HepG2 (cell line): ENCODE results near the gene TTLL6. TPM values are rescaled to one million over a fixed set of nuclear protein-coding genes. Genes with fewer than 3 reads are reported as not detected.

Experiments
- ATAC-seq: fragments of 200-7000 bp; cut with Tn5 transposase; 3 replicates; pipeline ENCODE4 v1.9.1; 2020; ENCODE audit warnings: mild to moderate bottlenecking, moderate library complexity
- BruUV-seq: library from RNA; stranded (reverse); fragments of 400-500 nt; replicated peaks from 2 replicates; lab custom pipeline; 2021; lab: Mats Ljungman, UMichigan
- CTCF ChIA-PET: fragments of 300-600 bp; formaldehyde crosslinking; extraction: SDS; loops from one replicate; lab custom pipeline; 2021; ENCODE audit warnings: low total read pairs, inconsistent platforms, low intra/inter-chr PET ratio; lab: Yijun Ruan, JAX
- POLR2A ChIA-PET: fragments of 350-600 bp; sonication (Branson Sonifier 250); formaldehyde crosslinking; loops from one replicate; lab custom pipeline; 2020; ENCODE audit warnings: antibody characterized with exemption, inconsistent platforms; lab: Yijun Ruan, JAX
- DNase-seq: peaks from one replicate; pipeline ENCODE4 v3.0.0-alpha.2; 2015; ENCODE audit warnings: low spot score
- FAIRE-seq: peaks from 3 replicates; lab custom pipeline; 2011; peaks lifted over from hg19 to GRCh38; lab: Jason Lieb, UNC
- H2AFZ ChIP-seq: one replicate; pipeline ENCODE4 v1.6.1; 2011; ENCODE audit warnings: low read length, inconsistent platforms
- H3K27ac ChIP-seq: fragments of 300-600 bp; 3 replicates; pipeline ENCODE4 v1.8.0; 2011; ENCODE audit warnings: mixed run types, mild to moderate bottlenecking, mixed read lengths, low read length, inconsistent platforms; ENCODE audit not compliant: insufficient read depth; ENCODE audit errors: extremely low read length
- H3K27me3 ChIP-seq, 2 experiments: fragments of 200-600 bp in 1 of 2; 2 replicates in 1 of 2; 3 replicates in 1 of 2; pipeline versions ENCODE4 v1.6.0 to v1.8.0; 2011; ENCODE audit warnings: low read length in 2 of 2, mild to moderate bottlenecking in 2 of 2, moderate library complexity in 2 of 2, inconsistent platforms in 1 of 2; ENCODE audit not compliant: insufficient read depth in 2 of 2, control insufficient read depth in 1 of 2
- H3K36me3 ChIP-seq, 2 experiments: fragments of 200-600 bp in 1 of 2; replicated peaks in 1 of 2; 2 replicates in 1 of 2; 3 replicates in 1 of 2; pipeline versions ENCODE4 v1.5.1 to v1.8.0; 2011; ENCODE audit warnings: low read length in 2 of 2, inconsistent platforms in 1 of 2; ENCODE audit not compliant: insufficient read depth in 2 of 2, control insufficient read depth in 1 of 2
- H3K4me1 ChIP-seq: 2 replicates; pipeline ENCODE4 v1.5.1; 2012; ENCODE audit warnings: low read length, inconsistent platforms; ENCODE audit not compliant: insufficient read depth
- H3K4me2 ChIP-seq: 2 replicates; pipeline ENCODE4 v1.6.0; 2011; ENCODE audit warnings: low read depth, low read length, inconsistent platforms
- H3K4me3 ChIP-seq, 3 experiments: fragments of 200-600 bp in 1 of 3; sonication (generic), shearing (Covaris generic) in 1 of 3; replicated peaks in 1 of 3; 2 replicates each; pipeline ENCODE4 v1.5.1; 2011 to 2016; ENCODE audit warnings: low read length in 3 of 3, inconsistent platforms in 2 of 3, low read depth in 2 of 3, mild to moderate bottlenecking in 2 of 3, control low read depth in 1 of 3, mixed read lengths in 1 of 3; ENCODE audit not compliant: insufficient read depth in 1 of 3
- H3K79me2 ChIP-seq: one replicate; pipeline ENCODE4 v1.6.1; 2011; ENCODE audit warnings: low read length, inconsistent platforms; ENCODE audit not compliant: insufficient read depth
- H3K9ac ChIP-seq: 2 replicates; pipeline ENCODE4 v1.6.0; 2011; ENCODE audit warnings: mild to moderate bottlenecking, low read depth, low read length, inconsistent platforms; ENCODE audit not compliant: insufficient read depth
- H3K9me3 ChIP-seq: 2 replicates; pipeline ENCODE4 v1.5.1; 2012; ENCODE audit warnings: mild to moderate bottlenecking, low read length
- H4K20me1 ChIP-seq: 2 replicates; pipeline ENCODE4 v1.6.0; 2011; ENCODE audit warnings: inconsistent platforms, mild to moderate bottlenecking, low read length, moderate library complexity; ENCODE audit not compliant: insufficient read depth
- HDAC2 ChIP-seq: sonication (generic); formaldehyde crosslinking; IDR thresholded peaks from 2 replicates; pipeline ENCODE4 v1.4.0; 2020; ENCODE audit warnings: missing genetic modification reagents
- RARG ChIP-seq: sonication (generic); formaldehyde crosslinking; IDR thresholded peaks from 2 replicates; pipeline ENCODE4 v1.4.0; 2020; ENCODE audit warnings: low read depth, mild to moderate bottlenecking, missing genetic modification reagents
- ZNF263 ChIP-seq: sonication (generic); formaldehyde crosslinking; IDR thresholded peaks from 2 replicates; pipeline ENCODE4 v1.4.0; 2020; ENCODE audit warnings: missing genetic modification reagents
- ZNF282 ChIP-seq: fragments of 450-650 bp; IDR thresholded peaks from 2 replicates; pipeline ENCODE4 v1.6.1; 2018; ENCODE audit not compliant: partially characterized antibody
- ZNF317 ChIP-seq: sonication (generic); formaldehyde crosslinking; IDR thresholded peaks from 2 replicates; pipeline ENCODE4 v1.5.0; 2020; ENCODE audit warnings: mild to moderate bottlenecking, missing genetic modification reagents
- ZNF484 ChIP-seq: sonication (generic); formaldehyde crosslinking; IDR thresholded peaks from 2 replicates; pipeline ENCODE4 v1.5.1; 2020; ENCODE audit warnings: mild to moderate bottlenecking, low read depth, missing genetic modification reagents, borderline replicate concordance
- ZNF644 ChIP-seq: IDR thresholded peaks from 2 replicates; pipeline ENCODE4 v1.6.1; 2016; ENCODE audit warnings: low read depth
- ZNF816 ChIP-seq: sonication (generic); formaldehyde crosslinking; IDR thresholded peaks from 2 replicates; pipeline ENCODE4 v1.8.0; 2022; ENCODE audit warnings: missing genetic modification reagents, mild to moderate bottlenecking, borderline replicate concordance
- WGBS: methylation state at CpG from one replicate; pipeline ENCODE4 v1.1.6; 2017; ENCODE audit warnings: low lambda C conversion rate; 5-methylcytosine and 5-hydroxymethylcytosine counted together
- in situ Hi-C: cut with HindIII; loops from 2 replicates; pipeline ENCODE4 v1.10.0; 2017; ENCODE audit warnings: low pct_unique_long_range_greater_than_20kb; ENCODE audit not compliant: extremely low pct_ligation_motif_present
- intact Hi-C: fragments of 100-400 bp; cut with micrococcal nuclease; formaldehyde crosslinking; loops from one replicate; pipeline ENCODE4 v1.10.0; 2022; ENCODE audit not compliant: unreplicated experiment
- polyA plus RNA-seq, 8 experiments: library from polyadenylated mRNA; depleted of rRNA in 3 of 8; stranded (reverse) in 7 of 8; unstranded in 1 of 8; fragments of >200 nt; fragmentation: Illumina TruSeq in 4 of 8; extraction: Trizol in 4 of 8; gene quantifications; 2 replicates each; pipeline versions ENCODE4 v1.2.1 to v1.2.3, GENCODE V29; 2011 to 2016; ENCODE audit warnings: low read depth in 4 of 8, missing spikeins in 1 of 8, mixed read lengths in 1 of 8; ENCODE audit not compliant: insufficient read depth in 1 of 8
- total RNA-seq, 5 experiments: library from RNA; depleted of rRNA; stranded (reverse); fragments of >200 nt; fragmentation: Illumina TruSeq; extraction: Trizol; gene quantifications; 2 replicates each; pipeline ENCODE4 v1.2.3, GENCODE V29; 2016; ENCODE audit warnings: low read depth in 1 of 5
- TF ChIP-seq, protein P1 (sequence below): sonication (generic); formaldehyde crosslinking; IDR thresholded peaks from 2 replicates; pipeline ENCODE4 v1.4.0; 2020; ENCODE audit warnings: low read depth, mild to moderate bottlenecking, missing genetic modification reagents
- TF ChIP-seq, protein P2 (sequence below): sonication (generic); formaldehyde crosslinking; IDR thresholded peaks from 2 replicates; pipeline ENCODE4 v1.4.0; 2020; ENCODE audit warnings: mild to moderate bottlenecking, missing genetic modification reagents
- TF ChIP-seq, protein P3 (sequence below): sonication (generic); formaldehyde crosslinking; IDR thresholded peaks from 2 replicates; pipeline ENCODE4 v1.5.0; 2020; ENCODE audit warnings: missing genetic modification reagents, mild to moderate bottlenecking, borderline replicate concordance
- TF ChIP-seq, protein P4 (sequence below): sonication (generic); formaldehyde crosslinking; IDR thresholded peaks from 2 replicates; pipeline ENCODE4 v1.8.0; 2022; ENCODE audit warnings: mild to moderate bottlenecking, missing genetic modification reagents, moderate library complexity
- TF ChIP-seq, protein P5 (sequence below): sonication (generic); formaldehyde crosslinking; IDR thresholded peaks from 2 replicates; pipeline ENCODE4 v1.4.0; 2020; ENCODE audit warnings: missing genetic modification reagents, mild to moderate bottlenecking, borderline replicate concordance
- TF ChIP-seq, protein P6 (sequence below): sonication (generic); formaldehyde crosslinking; IDR thresholded peaks from 2 replicates; pipeline ENCODE4 v1.4.0; 2020; ENCODE audit warnings: mild to moderate bottlenecking, missing genetic modification reagents

TTLL6 gene
- total and polyA plus RNA-seq, 2 of the 13 experiments (the other 11 are each of a cell fraction or from before 2014, with no cell fraction given): 0.04 to 0.08 TPM

DNA sequence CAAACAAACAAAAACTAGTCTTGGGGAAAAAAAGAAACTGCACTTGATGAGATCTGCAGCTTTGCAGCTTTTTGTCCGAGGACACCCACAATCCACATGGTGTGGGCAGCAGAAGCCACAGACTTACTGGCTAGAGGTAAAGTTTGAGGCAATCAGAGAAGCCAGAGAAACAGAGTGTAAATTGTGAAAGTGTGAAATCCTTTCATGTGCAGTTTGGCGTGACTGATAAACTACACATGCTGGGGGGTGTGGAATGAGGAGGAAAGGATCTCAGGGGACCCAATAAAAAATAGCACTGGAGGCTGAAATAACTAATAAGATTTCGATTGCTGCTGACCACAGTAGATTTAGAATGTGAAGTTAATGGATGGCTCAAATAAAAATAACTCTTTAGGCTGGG lies 46.1 kb downstream of the TTLL6 start:
- FAIRE-seq (no peak), ATAC-seq (no peak), DNase-seq (no peak)
- no peak overlapping the region for H2AFZ ChIP-seq
- no peaks in the 10 kb centered on the region for H4K20me1 ChIP-seq
- intact Hi-C loops: no loop called here
- H3K9ac ChIP-seq: no peak overlapping the region
- BruUV-seq: no TSS peak
- H3K27ac ChIP-seq: no peak overlapping the region
- no peak overlapping the region for H3K4me2 ChIP-seq
- H3K4me1 ChIP-seq: no peaks in the 10 kb centered on the region
- no peaks in the 10 kb centered on the region for H3K36me3 ChIP-seq
- no peaks in the 10 kb centered on the region; the same call in 1 of the 2 replicates for H3K9me3 ChIP-seq
- in situ Hi-C loops: no loop called here
- H3K4me3 ChIP-seq: no peak overlapping the region
- ChIA-PET CTCF (no interaction called here), POLR2A (no interaction called here)
- peaks cover 0 to 4% of the 10 kb centered on the region in 2 experiments; a peak in 1 of 5 replicates for H3K27me3 ChIP-seq
- WGBS: under 1% methylated on average over 3 of the region's 3 CpGs
- H3K79me2 ChIP-seq: no peaks in the 10 kb centered on the region
- TF ChIP-seq, protein P1, sequence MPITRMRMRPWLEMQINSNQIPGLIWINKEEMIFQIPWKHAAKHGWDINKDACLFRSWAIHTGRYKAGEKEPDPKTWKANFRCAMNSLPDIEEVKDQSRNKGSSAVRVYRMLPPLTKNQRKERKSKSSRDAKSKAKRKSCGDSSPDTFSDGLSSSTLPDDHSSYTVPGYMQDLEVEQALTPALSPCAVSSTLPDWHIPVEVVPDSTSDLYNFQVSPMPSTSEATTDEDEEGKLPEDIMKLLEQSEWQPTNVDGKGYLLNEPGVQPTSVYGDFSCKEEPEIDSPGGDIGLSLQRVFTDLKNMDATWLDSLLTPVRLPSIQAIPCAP (CRISPR knock-in tag): no peak
- TF ChIP-seq ZNF282 (no peak), ZNF317 (CRISPR knock-in tag) (no peak), ZNF263 (CRISPR knock-in tag) (no peak), HDAC2 (no peak), RARG (no peak), ZNF644 (no peak), ZNF816 (no peak), ZNF484 (CRISPR knock-in tag) (no peak)
- TF ChIP-seq, protein P2, sequence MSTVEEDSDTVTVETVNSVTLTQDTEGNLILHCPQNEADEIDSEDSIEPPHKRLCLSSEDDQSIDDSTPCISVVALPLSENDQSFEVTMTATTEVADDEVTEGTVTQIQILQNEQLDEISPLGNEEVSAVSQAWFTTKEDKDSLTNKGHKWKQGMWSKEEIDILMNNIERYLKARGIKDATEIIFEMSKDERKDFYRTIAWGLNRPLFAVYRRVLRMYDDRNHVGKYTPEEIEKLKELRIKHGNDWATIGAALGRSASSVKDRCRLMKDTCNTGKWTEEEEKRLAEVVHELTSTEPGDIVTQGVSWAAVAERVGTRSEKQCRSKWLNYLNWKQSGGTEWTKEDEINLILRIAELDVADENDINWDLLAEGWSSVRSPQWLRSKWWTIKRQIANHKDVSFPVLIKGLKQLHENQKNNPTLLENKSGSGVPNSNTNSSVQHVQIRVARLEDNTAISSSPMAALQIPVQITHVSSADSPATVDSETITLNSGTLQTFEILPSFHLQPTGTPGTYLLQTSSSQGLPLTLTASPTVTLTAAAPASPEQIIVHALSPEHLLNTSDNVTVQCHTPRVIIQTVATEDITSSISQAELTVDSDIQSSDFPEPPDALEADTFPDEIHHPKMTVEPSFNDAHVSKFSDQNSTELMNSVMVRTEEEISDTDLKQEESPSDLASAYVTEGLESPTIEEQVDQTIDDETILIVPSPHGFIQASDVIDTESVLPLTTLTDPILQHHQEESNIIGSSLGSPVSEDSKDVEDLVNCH (CRISPR knock-in tag): no peak
- TF ChIP-seq, protein P3, sequence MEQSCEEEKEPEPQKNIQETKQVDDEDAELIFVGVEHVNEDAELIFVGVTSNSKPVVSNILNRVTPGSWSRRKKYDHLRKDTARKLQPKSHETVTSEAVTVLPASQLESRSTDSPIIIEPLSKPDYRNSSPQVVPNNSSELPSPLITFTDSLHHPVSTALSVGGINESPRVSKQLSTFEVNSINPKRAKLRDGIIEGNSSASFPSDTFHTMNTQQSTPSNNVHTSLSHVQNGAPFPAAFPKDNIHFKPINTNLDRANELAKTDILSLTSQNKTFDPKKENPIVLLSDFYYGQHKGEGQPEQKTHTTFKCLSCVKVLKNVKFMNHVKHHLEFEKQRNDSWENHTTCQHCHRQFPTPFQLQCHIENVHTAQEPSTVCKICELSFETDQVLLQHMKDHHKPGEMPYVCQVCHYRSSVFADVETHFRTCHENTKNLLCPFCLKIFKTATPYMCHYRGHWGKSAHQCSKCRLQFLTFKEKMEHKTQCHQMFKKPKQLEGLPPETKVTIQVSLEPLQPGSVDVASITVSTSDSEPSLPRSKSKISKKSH: no peak
- TF ChIP-seq, protein P4, sequence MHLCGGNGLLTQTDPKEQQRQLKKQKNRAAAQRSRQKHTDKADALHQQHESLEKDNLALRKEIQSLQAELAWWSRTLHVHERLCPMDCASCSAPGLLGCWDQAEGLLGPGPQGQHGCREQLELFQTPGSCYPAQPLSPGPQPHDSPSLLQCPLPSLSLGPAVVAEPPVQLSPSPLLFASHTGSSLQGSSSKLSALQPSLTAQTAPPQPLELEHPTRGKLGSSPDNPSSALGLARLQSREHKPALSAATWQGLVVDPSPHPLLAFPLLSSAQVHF (CRISPR knock-in tag): no peak
- TF ChIP-seq, protein P5, sequence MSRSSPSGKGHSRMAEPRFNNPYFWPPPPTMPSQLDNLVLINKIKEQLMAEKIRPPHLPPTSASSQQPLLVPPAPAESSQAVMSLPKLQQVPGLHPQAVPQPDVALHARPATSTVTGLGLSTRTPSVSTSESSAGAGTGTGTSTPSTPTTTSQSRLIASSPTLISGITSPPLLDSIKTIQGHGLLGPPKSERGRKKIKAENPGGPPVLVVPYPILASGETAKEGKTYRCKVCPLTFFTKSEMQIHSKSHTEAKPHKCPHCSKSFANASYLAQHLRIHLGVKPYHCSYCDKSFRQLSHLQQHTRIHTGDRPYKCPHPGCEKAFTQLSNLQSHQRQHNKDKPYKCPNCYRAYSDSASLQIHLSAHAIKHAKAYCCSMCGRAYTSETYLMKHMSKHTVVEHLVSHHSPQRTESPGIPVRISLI (CRISPR knock-in tag): no peak
- TF ChIP-seq, protein P6, sequence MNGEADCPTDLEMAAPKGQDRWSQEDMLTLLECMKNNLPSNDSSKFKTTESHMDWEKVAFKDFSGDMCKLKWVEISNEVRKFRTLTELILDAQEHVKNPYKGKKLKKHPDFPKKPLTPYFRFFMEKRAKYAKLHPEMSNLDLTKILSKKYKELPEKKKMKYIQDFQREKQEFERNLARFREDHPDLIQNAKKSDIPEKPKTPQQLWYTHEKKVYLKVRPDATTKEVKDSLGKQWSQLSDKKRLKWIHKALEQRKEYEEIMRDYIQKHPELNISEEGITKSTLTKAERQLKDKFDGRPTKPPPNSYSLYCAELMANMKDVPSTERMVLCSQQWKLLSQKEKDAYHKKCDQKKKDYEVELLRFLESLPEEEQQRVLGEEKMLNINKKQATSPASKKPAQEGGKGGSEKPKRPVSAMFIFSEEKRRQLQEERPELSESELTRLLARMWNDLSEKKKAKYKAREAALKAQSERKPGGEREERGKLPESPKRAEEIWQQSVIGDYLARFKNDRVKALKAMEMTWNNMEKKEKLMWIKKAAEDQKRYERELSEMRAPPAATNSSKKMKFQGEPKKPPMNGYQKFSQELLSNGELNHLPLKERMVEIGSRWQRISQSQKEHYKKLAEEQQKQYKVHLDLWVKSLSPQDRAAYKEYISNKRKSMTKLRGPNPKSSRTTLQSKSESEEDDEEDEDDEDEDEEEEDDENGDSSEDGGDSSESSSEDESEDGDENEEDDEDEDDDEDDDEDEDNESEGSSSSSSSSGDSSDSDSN (CRISPR knock-in tag): no peak
